Measurements from ENCODE around the gene GRAP2. TPM values are rescaled to one million over a fixed set of nuclear protein-coding genes. Genes with fewer than 3 reads are reported as not detected.

The GRAP2 gene
- total RNA-seq, 6 donors from 2014 or later: 3.2 to 22.0 (median 7.2) TPM

DNA sequence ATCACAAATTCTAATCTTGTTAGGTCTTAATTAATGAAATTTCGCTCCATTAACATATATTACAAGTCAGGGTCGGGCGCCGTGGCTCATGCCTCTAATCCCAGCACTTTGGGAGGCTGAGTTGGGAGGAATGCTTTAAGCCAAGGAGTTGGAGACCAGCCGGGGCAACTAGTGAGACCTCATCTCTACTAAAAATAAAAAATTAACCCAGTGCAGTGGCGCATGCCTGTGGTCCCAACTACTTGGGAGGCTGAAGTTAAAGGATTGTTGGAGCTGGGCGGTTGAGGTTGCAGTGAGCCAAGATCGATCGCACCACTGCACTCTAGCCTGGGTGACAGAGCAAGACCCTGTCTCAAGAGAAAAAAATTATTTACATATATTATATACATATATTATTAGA is 61.2 kb downstream of the GRAP2 start:
- Histone ChIP-seq H3K4me3 (no peak overlapping the region), H3K4me1 (peaks cover 1 to 9% (median 8%) of the 10 kb centered on the region in 4 donors), H3K27me3 (no peaks in the 10 kb centered on the region), H3K9me3 (no peaks in the 10 kb centered on the region), H3K36me3 (no peaks in the 10 kb centered on the region), H3K27ac (peak overlapping the region in 2 of 4 donors; percentile 2 to 73)
- no peak for TF ChIP-seq POLR2A (IDR thresholded peaks at IDR 0.05)
- TF ChIP-seq, protein P1, sequence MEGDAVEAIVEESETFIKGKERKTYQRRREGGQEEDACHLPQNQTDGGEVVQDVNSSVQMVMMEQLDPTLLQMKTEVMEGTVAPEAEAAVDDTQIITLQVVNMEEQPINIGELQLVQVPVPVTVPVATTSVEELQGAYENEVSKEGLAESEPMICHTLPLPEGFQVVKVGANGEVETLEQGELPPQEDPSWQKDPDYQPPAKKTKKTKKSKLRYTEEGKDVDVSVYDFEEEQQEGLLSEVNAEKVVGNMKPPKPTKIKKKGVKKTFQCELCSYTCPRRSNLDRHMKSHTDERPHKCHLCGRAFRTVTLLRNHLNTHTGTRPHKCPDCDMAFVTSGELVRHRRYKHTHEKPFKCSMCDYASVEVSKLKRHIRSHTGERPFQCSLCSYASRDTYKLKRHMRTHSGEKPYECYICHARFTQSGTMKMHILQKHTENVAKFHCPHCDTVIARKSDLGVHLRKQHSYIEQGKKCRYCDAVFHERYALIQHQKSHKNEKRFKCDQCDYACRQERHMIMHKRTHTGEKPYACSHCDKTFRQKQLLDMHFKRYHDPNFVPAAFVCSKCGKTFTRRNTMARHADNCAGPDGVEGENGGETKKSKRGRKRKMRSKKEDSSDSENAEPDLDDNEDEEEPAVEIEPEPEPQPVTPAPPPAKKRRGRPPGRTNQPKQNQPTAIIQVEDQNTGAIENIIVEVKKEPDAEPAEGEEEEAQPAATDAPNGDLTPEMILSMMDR (IDR thresholded peaks at IDR 0.05): no peak
- no peak for TF ChIP-seq POLR2AphosphoS5 (IDR thresholded peaks at IDR 0.05)
- no peak for TF ChIP-seq EP300 (IDR thresholded peaks at IDR 0.05)
- no peak for DNase-seq
- 91 to 94% methylated on average over 9 of the region's 9 CpGs for WGBS, 2 donors
- ATAC-seq (ENCODE audit: low FRiP score in 2 of 2): no peak

DNA sequence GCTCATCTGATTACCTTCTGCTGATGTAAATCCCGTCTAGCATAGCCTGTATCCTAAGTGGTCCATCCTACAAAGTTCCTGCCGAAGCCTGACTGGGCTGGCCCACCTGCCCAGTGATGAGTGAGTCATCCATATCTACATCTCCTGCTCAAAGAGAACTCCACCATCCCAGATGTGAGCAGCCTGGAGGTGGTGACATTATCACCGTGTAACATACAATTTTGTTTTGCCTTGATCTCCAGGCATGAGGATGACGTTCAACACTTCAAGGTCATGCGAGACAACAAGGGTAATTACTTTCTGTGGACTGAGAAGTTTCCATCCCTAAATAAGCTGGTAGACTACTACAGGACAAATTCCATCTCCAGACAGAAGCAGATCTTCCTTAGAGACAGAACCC is 64.9 kb downstream of the GRAP2 start:
- DNase-seq: no peak
- TF ChIP-seq, protein P1 (IDR thresholded peaks at IDR 0.05): no peak
- no peak for TF ChIP-seq POLR2A (IDR thresholded peaks at IDR 0.05)
- TF ChIP-seq POLR2AphosphoS5 (IDR thresholded peaks at IDR 0.05): no peak
- no peak for TF ChIP-seq EP300 (IDR thresholded peaks at IDR 0.05)
- no peak overlapping the region for H3K4me3 ChIP-seq
- H3K27ac ChIP-seq: no peak overlapping the region
- H3K9me3 ChIP-seq: no peaks in the 10 kb centered on the region
- WGBS, 2 donors: 84 to 89% methylated on average over 5 of the region's 5 CpGs
- no peaks in the 10 kb centered on the region for H3K27me3 ChIP-seq
- no peak for ATAC-seq (ENCODE audit: low FRiP score in 2 of 2)
- H3K36me3 ChIP-seq: no peaks in the 10 kb centered on the region
- H3K4me1 ChIP-seq: peaks cover 8 to 18% (median 14%) of the 10 kb centered on the region in 4 donors

DNA sequence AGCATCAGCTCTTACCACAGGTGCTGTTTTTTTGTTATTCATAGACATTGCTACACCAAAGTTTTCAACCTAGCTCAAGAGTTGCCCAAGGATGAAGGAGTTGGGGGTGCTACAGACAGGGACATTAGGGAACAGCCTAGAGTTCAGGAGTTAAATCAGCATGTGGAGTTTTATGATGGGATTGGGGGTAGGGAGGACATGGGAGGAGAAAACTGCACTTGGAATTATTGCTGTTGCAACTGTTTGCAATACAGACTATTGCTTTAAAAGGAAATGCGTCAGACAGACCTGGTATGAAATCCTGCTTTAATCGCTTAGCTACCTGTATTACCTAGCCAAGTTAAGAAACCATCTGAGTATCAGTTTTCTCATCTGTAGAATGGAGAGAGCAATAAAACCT is 65.6 kb downstream of the GRAP2 start:
- H3K4me3 ChIP-seq: no peak overlapping the region
- H3K4me1 ChIP-seq: peaks cover 8 to 18% (median 14%) of the 10 kb centered on the region in 4 donors
- no peaks in the 10 kb centered on the region for H3K27me3 ChIP-seq
- no peaks in the 10 kb centered on the region for H3K9me3 ChIP-seq
- H3K36me3 ChIP-seq: no peaks in the 10 kb centered on the region
- ATAC-seq (ENCODE audit: low FRiP score in 2 of 2): no peak
- no peak overlapping the region for H3K27ac ChIP-seq
- no peak for TF ChIP-seq EP300 (IDR thresholded peaks at IDR 0.05)
- WGBS, 2 donors: 94 to 97% methylated on average over 2 of the region's 2 CpGs
- DNase-seq: no peak

DNA sequence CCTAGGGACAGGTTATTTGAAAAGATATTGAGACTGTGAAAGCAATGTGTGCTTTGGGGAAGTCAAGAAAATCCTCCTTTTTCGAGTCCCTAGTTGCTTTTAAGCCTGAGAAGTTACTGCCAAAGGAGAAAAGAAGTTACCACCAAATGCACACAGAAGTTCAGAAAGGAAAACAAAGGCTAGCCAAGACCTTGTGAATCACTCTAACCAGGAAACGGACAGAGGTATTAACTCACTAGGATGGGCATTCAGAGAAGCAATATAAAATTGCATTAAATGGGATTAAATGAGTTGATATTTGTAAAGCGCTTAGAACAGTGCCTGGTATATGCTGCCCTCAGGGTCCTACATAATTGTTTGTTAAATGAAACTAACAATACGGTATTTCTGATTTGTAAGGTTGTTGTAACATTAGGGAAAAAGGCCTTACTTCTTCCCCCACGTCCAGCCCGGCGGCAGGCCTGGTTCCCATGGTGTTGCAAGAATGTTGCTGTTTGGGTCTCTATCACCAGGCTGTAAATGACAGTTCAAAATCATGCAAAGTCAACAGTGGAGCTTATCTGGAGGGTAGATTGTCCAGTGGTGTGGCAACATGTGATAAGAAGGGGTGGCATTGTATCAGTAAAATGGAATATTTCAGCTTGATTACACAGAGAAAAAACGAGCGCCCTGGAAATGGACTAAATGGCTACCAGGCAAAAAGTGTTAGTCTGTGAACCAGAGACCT is 66.4 kb downstream of the GRAP2 start:
- Histone ChIP-seq H3K36me3 (no peaks in the 10 kb centered on the region), H3K4me1 (peaks cover 5 to 18% (median 14%) of the 10 kb centered on the region in 4 donors), H3K4me3 (no peak overlapping the region), H3K9me3 (no peaks in the 10 kb centered on the region), H3K27ac (no peak overlapping the region), H3K27me3 (no peaks in the 10 kb centered on the region)
- ATAC-seq (ENCODE audit: low FRiP score in 2 of 2): no peak
- 67 to 75% methylated on average over 9 of the region's 9 CpGs for WGBS, 2 donors
- DNase-seq: no peak
- TF ChIP-seq EP300 (IDR thresholded peaks at IDR 0.05): no peak
- TF ChIP-seq, protein P1 (IDR thresholded peaks at IDR 0.05): no peak
- TF ChIP-seq POLR2A (IDR thresholded peaks at IDR 0.05): no peak
- no peak for TF ChIP-seq POLR2AphosphoS5 (IDR thresholded peaks at IDR 0.05)

DNA sequence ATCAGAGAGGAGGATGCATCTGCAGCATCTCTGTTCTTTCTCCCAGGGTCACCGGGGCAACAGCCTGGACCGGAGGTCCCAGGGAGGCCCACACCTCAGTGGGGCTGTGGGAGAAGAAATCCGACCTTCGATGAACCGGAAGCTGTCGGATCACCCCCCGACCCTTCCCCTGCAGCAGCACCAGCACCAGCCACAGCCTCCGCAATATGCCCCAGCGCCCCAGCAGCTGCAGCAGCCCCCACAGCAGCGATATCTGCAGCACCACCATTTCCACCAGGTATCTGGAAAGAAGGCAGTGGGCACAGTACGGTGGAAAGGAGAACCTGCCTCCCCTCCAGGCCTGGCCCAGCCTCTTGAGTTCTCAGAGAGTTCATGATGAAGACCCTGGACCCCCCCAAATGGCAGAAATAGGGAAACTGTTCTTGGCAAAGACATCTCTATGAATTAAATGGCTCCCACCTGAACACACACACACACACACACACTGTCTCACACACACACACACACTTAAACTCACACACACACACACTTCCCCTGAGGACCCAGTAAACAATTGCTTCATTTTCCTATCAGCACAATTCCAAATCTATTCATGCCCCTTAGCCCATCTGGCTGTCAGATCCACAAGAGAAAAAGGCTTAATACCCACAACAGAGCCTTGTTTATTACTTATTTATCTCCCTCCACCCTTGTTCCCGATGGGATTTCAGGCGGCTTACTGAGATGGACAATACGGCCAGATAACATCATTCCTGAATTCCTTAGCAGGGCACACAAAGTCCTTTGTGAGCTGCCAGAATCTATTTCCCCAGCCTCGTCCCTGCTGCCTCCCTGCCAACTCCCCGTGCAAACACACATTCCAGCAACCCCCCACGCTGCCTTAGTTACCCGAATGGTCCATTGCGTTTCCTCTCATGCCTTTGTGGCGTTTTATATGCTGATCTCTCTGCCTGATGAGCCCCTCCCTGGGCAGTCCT is 67.4 kb downstream of the GRAP2 start:
- 23 to 64% methylated on average over 9 to 20 of the region's 20 CpGs for WGBS, 2 donors
- H3K4me3 ChIP-seq: no peak overlapping the region
- ATAC-seq (ENCODE audit: low FRiP score in 2 of 2) (no peak), DNase-seq (no peak)
- peaks cover 3 to 18% (median 14%) of the 10 kb centered on the region in 4 donors for H3K4me1 ChIP-seq
- TF ChIP-seq POLR2AphosphoS5 (IDR thresholded peaks at IDR 0.05) (peak in 1 of 2 donors; percentile 49), EP300 (IDR thresholded peaks at IDR 0.05) (peak in 2 of 4 donors; percentile 15 to 84)
- TF ChIP-seq, protein P1 (IDR thresholded peaks at IDR 0.05): no peak
- H3K9me3 ChIP-seq: no peaks in the 10 kb centered on the region
- H3K27me3 ChIP-seq: no peaks in the 10 kb centered on the region
- no peaks in the 10 kb centered on the region for H3K36me3 ChIP-seq
- H3K27ac ChIP-seq: peak overlapping the region; percentile 4 to 57 (median 30)
